GM21576 (cell line): ENCODE results near the gene APRT.
"Not testable (repeated sequence)": the region's sequence is repeated elsewhere in the genome, so short reads cannot be mapped to it uniquely, and the experiment has no call there.

ENCODE experiments used
- ATAC-seq: cut with Tn5 transposase; IDR thresholded peaks from one replicate; pipeline ENCODE4 v1.9.1; 2021; ENCODE audit warnings: mild to moderate bottlenecking, moderate library complexity; ENCODE audit not compliant: unreplicated experiment

APRT gene

DNA sequence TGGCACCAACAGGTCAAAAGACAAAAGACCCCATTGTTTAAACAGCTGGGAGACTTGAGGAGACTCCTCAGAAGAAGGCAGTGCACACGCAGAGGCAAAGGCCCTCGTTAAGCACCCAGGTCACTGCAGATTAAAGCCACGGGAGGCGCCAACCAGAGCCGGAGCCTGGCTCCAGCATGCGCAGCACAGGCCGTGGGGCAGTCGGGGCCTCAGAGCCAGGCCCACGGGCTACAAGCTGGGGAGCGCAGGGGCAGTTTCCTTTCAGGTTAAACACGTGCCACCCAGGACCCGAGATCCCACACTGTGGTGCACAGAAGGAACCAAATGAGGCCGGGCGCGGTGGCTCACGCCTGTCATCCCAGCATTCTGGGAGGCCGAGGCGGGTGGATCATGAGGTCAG lies 35.9 kb downstream of the APRT start:
- no peak for ATAC-seq

DNA sequence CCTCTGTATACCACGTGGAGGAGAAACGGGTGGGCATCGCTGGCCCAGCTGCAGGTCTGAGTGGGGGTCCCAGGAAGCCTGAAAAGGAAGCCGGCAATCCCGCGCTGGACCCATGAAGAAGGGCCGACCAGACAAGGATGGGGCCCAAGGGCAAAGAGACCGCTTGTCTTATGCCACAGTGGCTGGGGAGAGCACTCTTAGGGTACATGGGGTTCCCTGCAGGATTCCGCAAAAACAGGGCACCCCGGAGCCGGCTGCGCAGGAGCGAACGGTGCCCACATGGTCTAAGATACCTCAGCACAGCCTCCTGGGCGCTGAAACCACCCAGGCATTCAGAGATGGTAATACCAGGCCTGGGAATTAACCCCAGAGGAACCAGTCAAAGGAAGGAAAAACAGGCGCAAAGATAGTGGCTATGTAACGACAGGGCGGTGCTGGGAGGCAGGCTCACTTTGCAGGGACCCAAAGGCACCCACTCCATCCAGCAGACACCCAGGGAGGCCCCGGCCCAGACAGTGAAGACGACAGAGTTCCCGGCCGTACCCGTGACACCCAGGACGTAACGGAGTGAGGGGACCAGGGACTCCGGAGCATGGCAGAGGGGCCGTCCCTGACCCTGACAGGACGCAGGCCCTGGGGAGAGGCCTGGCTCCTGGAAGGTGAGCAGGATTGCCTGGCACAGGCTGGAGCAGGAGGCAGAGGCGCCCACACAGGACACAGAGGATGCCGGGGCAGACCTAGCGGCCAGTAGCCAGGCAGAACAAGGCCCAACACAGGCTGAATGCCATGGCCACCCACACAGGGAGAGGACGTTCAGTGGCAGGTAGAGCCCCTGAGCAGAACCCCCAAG lies 37.0 kb downstream of the APRT start:
- no peak for ATAC-seq

DNA sequence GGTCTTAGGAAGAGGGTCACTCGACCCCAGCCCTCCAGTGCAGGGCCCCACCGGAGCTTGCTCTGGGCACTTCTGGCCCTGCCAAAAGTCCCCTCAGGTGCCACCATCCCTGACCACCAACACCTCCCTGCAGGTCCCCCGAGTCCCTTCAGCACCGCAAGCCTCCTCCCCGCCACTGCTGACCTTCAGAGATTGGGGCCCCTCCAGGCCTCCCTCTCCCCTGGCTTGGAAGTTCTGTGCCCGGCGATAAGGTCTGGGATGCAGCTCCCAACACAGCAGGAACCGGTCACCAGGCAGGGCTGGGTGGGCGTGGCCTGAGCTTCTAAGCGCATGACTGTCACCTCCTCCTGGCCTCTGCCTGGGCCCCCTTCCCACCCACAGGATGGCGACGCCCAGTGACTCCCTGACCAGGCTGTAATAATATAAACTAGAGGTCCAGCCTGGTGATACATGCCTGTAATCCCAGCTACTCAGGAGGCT lies 37.9 kb downstream of the APRT start:
- no peak for ATAC-seq

DNA sequence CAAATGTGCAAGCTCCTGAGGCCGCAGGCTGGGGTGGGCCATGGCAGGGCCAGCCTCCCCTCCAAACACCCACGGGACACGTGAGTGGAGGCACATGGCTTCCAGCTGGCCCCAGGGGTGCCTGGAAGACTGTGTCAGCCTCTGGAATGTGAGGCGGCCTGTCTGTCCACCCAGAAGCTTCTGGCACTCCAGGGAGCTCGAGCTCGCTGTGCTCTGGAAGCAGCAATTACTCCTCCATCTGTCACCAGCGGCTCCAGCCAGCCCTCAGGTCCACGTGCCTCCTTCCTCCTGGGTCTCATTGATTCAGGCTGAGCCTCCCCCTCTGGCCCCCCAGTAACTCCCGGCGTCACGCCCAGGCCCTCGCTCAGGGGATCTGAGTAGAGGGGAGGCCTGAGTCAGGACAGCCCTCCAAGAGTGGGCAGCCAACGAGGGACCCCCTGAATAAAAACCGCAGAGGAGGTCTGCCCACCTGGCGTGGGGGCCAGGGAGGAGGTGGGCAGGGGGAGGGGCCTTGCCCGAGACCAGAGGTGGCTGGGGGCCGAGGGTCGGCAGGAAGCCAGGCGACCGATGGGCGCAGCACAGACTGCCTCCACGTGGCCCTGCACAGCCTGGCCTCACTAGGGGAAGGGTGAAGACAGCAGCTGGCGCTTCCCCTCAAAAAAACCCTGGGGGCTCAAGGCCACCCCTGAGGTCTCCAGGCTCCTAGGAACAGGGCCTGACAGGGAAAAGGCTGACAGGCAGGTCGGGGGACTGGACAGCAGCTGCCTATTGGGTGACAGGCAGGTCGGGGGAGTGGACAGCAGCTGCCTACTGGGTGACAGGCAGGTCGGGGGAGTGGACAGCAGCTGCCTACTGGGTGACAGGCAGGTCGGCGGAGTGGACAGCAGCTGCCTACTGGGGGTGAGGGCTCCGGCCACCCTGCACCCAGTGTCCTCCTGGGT lies 38.6 kb downstream of the APRT start:
- ATAC-seq: no peak

DNA sequence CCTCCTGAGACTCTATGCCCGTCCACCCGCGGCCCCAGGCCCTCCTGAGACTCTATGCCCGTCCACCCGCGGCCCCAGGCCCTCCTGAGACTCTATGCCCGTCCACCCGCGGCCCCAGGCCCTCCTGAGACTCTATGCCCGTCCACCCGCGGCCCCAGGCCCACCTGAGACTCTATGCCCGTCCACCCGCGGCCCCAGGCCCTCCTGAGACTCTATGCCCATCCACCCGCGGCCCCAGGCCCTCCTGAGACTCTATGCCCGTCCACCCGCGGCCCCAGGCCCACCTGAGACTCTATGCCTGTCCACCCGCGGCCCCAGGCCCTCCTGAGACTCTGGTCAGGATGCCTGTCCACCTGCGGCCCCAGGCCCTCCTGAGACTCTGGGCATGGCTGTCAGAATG lies 39.9 kb downstream of the APRT start:
- not testable (repeated sequence) for ATAC-seq

DNA sequence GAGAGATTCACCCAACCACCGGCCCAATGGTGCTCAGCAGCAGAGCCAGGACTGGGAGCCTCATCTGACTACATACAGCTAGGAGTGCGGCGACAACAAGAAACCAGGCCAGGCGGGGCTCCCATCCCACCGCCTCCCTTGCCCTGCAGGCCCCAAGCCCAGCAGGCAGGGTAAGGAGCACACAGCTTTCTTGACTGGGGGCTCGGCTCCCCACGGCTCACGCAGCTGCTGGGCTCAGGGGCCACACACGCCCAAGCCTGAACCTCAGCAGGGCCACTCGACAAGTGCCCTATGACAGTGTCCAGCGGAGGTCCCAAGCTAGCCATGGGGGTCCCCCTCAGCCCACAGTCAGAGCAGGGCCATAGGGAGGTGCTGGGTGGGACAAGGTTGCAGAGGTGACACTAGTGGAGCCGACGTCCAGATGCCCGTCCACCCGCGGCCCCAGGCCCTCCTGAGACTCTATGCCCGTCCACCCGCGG lies 40.4 kb downstream of the APRT start:
- ATAC-seq: no peak

DNA sequence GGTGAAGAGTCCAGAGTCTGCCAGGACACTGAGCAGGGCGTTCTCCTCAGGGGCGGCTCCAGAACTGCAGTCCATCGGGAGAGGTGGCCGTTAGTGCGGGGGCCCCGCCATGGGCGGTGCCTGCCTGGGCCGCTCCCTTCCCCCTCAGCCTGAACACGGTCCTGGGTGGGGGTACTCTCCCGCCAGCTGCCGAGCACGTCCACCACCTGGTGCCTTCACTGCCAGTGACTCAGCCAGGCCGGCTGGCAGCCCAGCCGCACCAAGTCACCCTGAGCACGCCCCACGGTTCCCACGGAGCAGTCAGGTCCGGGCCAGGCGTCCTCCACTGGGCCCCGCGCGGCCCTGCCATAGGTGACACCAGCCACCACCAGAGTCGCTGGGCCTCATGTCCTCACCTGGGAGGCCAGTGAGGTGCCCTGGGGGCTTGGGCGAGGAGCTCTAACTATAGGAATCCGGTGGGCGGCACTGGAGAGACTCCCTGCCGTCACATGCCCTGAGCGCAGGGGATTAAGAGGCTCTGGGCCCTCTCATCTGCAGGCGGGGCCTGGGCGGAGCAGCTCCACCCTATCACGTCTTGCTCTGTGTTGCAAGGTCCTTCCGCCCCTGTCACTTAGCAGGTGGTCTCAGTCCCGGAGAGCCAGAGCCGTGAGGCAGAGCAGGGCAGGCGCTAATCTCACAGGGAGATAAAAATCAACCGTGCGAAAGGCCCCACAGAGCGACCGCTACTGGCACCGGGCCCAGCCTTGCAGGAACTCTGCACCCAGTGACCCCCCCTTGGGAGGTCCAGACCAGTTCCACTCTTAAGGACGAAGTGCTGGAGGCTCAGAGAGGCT lies 41.1 kb downstream of the APRT start:
- no peak for ATAC-seq

DNA sequence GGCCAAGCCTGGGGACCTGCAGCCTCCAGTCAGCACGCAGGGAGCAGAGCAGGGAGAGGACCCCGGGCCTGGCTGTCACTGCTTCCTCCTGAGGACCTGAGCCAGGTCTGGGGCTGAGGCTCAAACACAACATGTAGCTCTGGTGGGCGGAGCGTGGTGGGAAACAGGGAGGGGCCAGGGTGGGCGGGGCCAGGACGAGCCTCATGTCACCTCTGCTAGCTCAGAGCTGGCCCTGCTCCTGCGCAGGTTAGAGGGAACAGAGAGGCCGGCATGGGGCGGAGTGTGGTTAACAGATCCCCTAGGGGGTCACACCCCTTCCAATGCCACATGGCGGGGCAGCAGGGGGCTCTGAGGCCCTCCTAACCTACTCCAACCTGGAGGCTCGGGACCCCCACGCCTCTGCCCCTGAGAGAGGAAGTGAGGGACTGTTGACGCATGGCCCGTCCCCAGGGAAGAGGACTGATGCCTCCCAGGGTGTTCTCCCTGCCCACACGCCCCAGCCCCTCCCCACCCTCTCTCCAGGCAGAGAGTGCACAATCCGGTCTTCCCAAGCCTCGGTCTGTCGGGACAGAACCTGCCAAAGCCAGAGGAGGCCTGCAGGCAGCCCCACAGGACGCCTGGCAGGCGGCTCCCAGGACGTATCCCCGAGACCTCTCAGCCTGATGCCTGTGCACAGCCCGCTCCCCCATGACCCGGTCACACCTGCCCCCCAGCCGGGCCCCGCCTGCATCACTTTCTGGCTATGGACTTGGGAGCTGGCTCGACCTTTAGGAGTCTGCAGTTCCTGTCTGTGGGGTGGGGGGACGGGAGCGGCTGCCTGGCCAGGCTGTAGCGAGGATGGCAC lies 41.9 kb downstream of the APRT start:
- no peak for ATAC-seq

DNA sequence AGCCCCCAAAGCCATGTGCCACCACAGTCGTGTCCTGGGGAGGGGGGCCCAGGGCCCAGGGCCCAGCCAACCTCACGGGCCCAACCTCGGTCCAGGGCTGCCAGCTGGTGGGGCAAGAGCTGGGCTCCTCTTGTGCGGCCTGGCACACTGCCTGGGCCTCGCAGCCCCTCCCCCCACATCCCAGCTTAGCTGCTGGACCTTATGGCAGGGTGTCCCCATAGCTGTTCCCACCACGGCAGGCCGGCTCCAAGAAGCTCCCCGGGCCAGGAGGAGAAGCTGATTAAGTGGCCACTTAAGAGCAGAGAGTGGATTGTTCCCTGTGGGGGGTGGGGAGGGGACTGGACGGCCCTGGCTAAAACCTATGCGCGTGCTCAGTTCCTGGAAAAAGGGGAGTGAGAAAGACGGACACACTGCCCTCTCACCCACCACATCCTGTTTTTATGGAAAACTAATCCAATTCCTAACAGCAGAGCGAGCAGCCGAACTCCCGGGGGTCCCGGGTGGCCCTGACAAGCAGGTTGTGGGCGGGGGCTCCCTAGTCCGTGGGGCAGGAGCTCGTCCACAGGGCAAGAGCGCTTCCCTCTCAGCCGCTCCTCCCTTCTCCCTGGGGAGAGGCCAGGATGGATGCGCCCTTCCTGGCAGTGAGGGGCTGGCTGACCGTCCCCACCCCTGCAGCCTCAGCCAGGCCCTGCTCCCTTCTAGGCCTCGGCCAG lies 43.5 kb downstream of the APRT start:
- no peak for ATAC-seq

DNA sequence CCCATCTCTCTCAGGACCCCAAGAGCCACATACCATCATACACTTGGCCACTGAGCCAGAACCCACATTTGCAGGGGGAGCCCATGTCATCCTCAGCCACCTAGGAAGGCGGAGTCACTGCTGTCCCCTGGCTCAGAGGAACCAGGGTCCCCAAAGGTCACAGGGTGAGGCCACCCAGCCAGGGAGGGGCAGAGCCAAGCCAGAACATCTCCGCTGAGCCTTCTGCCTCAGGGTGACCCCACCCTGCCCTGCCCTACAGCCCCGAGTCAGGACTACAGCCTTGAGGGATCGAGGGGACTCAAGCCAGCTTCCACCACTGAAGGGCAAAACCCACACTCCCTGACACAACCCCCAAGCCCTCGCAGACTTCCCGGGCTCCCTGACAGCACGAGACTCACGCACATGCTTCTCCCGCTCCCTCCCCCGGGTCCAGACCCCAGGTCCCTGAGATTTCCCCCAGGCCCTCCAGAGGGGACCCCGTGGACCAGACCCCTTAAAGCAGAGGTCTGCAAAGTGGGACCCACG lies 44.1 kb downstream of the APRT start:
- ATAC-seq: no peak

DNA sequence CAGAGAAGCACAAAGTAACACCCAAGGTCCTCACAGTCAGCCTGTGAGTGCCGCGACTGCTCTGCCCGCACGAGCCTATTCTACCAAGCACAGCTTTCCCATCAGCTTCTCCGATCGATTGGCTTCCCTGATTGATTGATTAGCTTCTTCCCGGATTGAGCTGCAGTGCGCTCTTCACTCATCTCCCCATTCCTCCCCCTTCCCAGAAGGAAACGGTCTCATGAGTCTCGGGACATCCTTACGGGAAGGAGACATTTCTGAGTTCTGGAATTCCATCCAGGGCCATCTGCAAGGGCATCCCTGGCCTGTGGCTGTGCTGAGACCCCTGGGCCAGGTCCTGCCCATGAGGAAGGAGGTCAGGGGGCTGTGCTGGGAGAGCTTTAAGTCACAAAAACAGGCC lies 44.8 kb downstream of the APRT start:
- no peak for ATAC-seq

DNA sequence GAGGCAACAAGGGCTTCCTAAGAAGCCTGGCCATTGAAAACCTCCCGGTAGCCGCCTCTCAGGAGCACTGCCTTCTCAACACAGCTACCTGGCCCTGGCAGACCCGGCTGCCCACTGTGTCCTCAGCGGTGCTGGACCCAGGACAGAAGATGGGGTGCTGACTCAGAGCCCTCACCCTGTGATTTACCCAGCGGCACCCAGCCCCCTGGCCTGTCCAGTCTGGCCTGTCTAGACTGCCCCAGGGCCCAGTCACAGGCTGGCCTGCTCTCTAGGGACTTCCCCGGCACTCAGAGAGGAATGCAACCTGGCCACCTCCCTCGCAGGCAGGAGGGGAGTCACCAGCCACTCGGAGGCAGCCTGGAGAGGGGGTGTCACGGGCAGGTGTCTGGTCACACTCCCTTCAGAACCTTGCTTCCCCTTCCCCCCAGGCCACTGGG lies 46.8 kb downstream of the APRT start:
- no peak for ATAC-seq

DNA sequence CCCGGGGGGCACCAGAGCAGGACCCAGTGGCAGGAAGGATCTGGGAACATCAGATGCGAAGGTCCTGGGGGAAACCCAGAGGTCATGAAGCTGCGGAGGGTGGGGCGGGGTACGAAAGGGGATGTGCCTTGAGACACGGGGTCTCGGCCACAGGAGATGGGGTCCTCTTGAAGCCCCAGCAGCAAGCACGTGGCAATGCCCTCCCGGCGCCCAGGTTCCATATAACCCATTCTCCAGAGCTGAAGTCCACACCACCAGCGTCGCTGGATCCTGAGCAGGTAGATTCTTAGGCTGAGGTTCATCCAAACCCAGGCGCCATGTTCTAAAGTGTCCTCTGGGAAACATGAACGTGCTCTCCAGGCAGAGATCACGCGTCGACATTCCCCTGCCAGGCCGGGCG lies 47.6 kb downstream of the APRT start:
- no peak for ATAC-seq

DNA sequence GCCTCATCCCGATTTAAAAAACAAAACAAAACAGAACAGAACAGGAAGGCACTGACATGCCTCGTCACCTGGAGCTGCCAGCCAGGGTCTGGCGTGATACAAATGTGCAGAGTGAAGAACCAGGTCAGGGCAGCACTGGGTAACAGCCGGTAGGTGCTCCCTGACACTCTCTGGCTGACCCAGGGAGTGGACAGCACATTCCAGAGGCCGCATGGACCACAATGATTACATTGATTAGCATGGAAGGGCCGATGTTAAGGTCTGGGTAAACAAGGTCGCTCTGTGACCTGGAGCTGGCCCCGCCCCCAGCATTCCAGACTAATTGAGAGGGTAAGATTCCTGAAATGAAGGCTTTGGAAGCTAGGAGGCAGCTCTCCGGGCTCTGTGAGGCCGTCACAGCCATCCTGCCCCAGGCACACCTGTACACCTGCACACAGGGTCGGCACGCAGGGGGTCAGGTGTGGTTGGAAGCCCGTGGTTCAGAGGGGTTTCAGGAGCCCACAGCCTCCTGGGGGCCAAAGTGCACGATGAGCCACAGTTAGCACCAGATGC lies 48.1 kb downstream of the APRT start:
- ATAC-seq: no peak

DNA sequence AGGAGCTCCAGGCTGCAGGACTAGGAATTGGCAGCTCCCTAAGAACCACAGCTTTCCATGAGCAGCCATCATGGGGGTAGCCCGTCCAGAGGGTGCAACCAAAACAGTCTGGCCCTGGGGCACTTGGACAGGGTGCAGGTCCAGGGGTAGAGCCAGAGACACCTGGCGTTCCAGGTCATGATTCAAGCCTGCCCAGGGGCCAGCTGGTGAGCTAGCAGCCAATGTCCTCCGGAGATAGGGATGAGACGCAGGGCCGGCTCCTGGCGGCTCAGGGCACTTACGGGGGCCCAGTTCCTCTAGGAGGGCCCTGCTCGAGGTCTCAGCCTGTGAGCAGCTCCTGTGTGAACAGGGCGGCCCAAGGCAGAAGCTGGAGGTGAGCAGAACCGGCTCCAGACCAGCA lies 48.8 kb downstream of the APRT start:
- ATAC-seq: no peak

DNA sequence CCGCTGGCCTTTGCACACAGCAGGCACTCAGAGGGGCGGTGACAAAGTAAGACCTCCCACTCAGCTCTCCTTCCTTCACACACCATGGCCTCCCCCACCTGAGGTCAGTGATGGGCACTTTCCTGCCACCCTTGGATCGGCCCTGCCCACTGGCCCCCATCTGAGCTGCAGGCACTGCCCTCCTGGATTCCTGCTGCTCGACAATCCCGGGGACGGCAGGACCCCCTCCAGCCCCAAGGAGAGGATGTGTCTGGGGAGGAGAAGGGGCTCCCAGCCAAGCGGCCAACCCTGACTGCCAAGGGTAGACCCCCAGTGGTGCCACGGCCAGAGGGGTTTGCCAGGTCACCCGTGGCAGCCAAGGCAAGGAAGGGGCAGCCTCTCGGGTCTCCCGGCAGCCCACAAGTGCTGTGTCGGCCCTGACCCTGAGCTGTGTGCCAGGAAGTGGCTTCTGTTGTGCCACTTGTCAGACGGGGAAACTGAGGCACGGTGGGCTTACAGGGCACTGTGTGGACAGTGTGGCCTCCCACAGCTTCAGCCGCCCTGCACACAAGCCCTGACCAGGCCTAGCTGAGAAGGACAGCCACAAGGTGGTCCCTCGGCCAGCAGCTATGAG lies 49.4 kb downstream of the APRT start:
- ATAC-seq: no peak

DNA sequence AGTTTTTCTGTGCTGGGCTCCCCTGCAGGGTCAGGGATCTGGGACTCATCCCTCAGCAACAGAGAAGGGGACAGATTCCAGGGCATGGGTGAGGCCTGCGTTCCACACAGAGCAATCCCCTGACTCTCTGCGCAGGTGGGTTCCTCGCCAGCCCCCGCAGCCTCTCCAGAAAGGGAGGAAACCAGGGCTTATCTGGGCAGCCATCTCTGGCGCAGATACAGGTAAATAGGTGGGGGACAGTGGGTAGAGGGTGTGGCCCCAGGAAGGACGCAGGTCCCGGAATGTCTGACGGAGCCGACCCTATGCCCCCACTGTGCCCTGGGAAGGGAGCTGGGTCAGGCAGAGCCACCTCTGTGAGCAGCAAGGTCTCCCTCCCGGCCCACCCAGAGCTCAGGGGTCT lies 49.9 kb downstream of the APRT start:
- ATAC-seq: no peak

DNA sequence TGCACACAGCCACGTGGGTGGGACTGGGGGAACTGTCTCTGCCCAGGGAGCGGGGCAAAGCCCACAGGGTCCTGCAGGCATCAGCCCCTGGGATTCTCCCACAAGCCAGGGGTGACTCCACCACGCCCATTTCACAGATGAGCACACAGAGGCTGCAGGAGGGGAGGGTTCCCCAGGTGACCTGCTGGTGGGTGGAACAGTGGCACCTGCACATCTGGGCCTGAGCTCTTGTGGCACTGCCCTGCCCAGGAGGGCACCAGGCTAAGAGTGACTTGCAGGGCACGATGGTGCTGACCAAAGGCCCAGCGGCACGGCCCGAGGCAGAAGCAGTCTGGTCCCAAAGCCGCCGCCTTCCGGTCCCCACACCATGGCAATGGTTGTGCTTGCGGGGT lies 50.6 kb downstream of the APRT start:
- no peak for ATAC-seq
